Measurements from ENCODE around the gene MYOT.

Gene MYOT

GRCh38 chr5:137902408-137903133 is 34.9 kb downstream of the MYOT start:
- no peak for DNase-seq

GRCh38 chr5:137914758-137915157 is 47.1 kb downstream of the MYOT start:
- DNase-seq = no peak

GRCh38 chr5:137916923-137917322 is 49.3 kb downstream of the MYOT start:
- DNase-seq = no peak

GRCh38 chr5:137921931-137922330 is 54.3 kb downstream of the MYOT start:
- DNase-seq = no peak

- no peak for DNase-seq
Observed at GRCh38 chr5:137923856-137924255, 56.2 kb downstream of the MYOT start.

- no peak for DNase-seq
Observed at GRCh38 chr5:137932800-137933199, 65.1 kb downstream of the MYOT start.

GRCh38 chr5:137933491-137933911 is 65.8 kb downstream of the MYOT start:
- no peak for DNase-seq

- no peak for DNase-seq
Observed at GRCh38 chr5:137935190-137935589, 67.5 kb downstream of the MYOT start.

- DNase-seq = no peak
Observed at GRCh38 chr5:137935694-137936093, 68.0 kb downstream of the MYOT start.

Data from CD4-positive, alpha-beta T cell treated with Interleukin-12 subunit alpha and Interleukin-12 subunit beta, for 1 hour (primary cell).